H9 (cell line): ENCODE measurements around the gene CAVIN2. TPM values are rescaled to one million over a fixed set of nuclear protein-coding genes. Genes with fewer than 3 reads are reported as not detected.

Experiments
- DNase-seq: peaks from one replicate; pipeline ENCODE4 v3.0.0-alpha.2; 2017
- H2AFZ ChIP-seq: one replicate; pipeline ENCODE4 v1.6.1; 2013; ENCODE audit warnings: mild to moderate bottlenecking, low read length, control low read depth, moderate library complexity
- H2AK5ac ChIP-seq: 2 replicates; pipeline ENCODE4 v1.6.1; 2013; ENCODE audit warnings: low read length, control low read depth, mixed read lengths; ENCODE audit not compliant: insufficient read length
- H2BK120ac ChIP-seq: one replicate; pipeline ENCODE4 v1.6.1; 2013; ENCODE audit warnings: low read depth, mild to moderate bottlenecking, low read length, control low read depth, inconsistent platforms; ENCODE audit not compliant: poor library complexity, severe bottlenecking
- H2BK12ac ChIP-seq: 2 replicates; pipeline ENCODE4 v1.6.1; 2013; ENCODE audit warnings: low read length, control low read depth, mixed read lengths, low read depth; ENCODE audit not compliant: insufficient read length
- H2BK15ac ChIP-seq: 2 replicates; pipeline ENCODE4 v1.6.1; 2013; ENCODE audit warnings: low read depth, low read length, control low read depth
- H2BK20ac ChIP-seq: one replicate; pipeline ENCODE4 v1.6.1; 2013; ENCODE audit warnings: low read depth, mild to moderate bottlenecking, low read length, control low read depth, inconsistent platforms; ENCODE audit not compliant: poor library complexity, severe bottlenecking
- H2BK5ac ChIP-seq: 2 replicates; pipeline ENCODE4 v1.6.1; 2013; ENCODE audit warnings: low read length, control low read depth, mixed read lengths; ENCODE audit not compliant: insufficient read length
- H3K14ac ChIP-seq: 2 replicates; pipeline ENCODE4 v1.6.1; 2013; ENCODE audit warnings: low read length, control low read depth; ENCODE audit not compliant: insufficient read depth
- H3K18ac ChIP-seq: 2 replicates; pipeline ENCODE4 v1.6.1; 2013; ENCODE audit warnings: low read depth, mild to moderate bottlenecking, mixed read lengths, low read length, control low read depth; ENCODE audit not compliant: insufficient read length
- H3K23ac ChIP-seq: 2 replicates; pipeline ENCODE4 v1.6.1; 2013; ENCODE audit warnings: low read length, control low read depth, mixed read lengths, low read depth; ENCODE audit not compliant: insufficient read length
- H3K23me2 ChIP-seq: 2 replicates; pipeline ENCODE4 v1.6.1; 2013; ENCODE audit warnings: low read depth, mild to moderate bottlenecking, mixed read lengths, low read length, control low read depth; ENCODE audit not compliant: insufficient read length, poor library complexity, severe bottlenecking
- H3K27ac ChIP-seq: 2 replicates; pipeline ENCODE4 v1.5.1; 2013; ENCODE audit warnings: low read length, control low read depth, mixed read lengths, low read depth; ENCODE audit not compliant: insufficient read length
- H3K27me3 ChIP-seq: 2 replicates; pipeline ENCODE4 v1.6.1; 2013; ENCODE audit warnings: low read length, control low read depth, inconsistent platforms; ENCODE audit not compliant: insufficient read depth
- H3K4ac ChIP-seq: 2 replicates; pipeline ENCODE4 v1.6.1; 2013; ENCODE audit warnings: low read depth, mild to moderate bottlenecking, control low read depth, inconsistent platforms, low read length, moderate library complexity
- H3K4me1 ChIP-seq: 2 replicates; pipeline ENCODE4 v1.6.1; 2013; ENCODE audit warnings: low read length, control low read depth, inconsistent platforms; ENCODE audit not compliant: insufficient read depth
- H3K4me2 ChIP-seq: 2 replicates; pipeline ENCODE4 v1.6.1; 2013; ENCODE audit warnings: low read length, control low read depth, mixed read lengths; ENCODE audit not compliant: insufficient read length, insufficient read depth
- H3K56ac ChIP-seq: 2 replicates; pipeline ENCODE4 v1.6.1; 2013; ENCODE audit warnings: low read depth, mild to moderate bottlenecking, mixed read lengths, low read length, control low read depth; ENCODE audit not compliant: insufficient read length
- H3K79me1 ChIP-seq: 2 replicates; pipeline ENCODE4 v1.6.1; 2013; ENCODE audit warnings: low read depth, mild to moderate bottlenecking, moderate library complexity, low read length, control low read depth, inconsistent platforms; ENCODE audit not compliant: insufficient read depth, poor library complexity, severe bottlenecking
- H3K79me2 ChIP-seq: 2 replicates; pipeline ENCODE4 v1.6.1; 2013; ENCODE audit warnings: low read length, control low read depth, inconsistent platforms; ENCODE audit not compliant: insufficient read depth
- H3K9ac ChIP-seq: 2 replicates; pipeline ENCODE4 v1.6.1; 2013; ENCODE audit warnings: low read length, control low read depth, mixed read lengths; ENCODE audit not compliant: insufficient read length; ENCODE audit errors: extremely low read depth
- H3K9me3 ChIP-seq: one replicate; pipeline ENCODE4 v1.6.1; 2013; ENCODE audit warnings: low read depth, low read length, inconsistent platforms; ENCODE audit not compliant: control insufficient read depth
- H3T11ph ChIP-seq: one replicate; pipeline ENCODE4 v1.6.1; 2013; ENCODE audit warnings: mild to moderate bottlenecking, low read length, control low read depth, inconsistent platforms
- H4K20me1 ChIP-seq: one replicate; pipeline ENCODE4 v1.6.1; 2013; ENCODE audit not compliant: control insufficient read depth, insufficient read length, insufficient read depth
- H4K5ac ChIP-seq: 2 replicates; pipeline ENCODE4 v1.6.1; 2013; ENCODE audit warnings: low read depth, mild to moderate bottlenecking, mixed read lengths, low read length, control low read depth; ENCODE audit not compliant: insufficient read length
- H4K8ac ChIP-seq: replicated peaks from 2 replicates; pipeline ENCODE4 v1.6.1; 2013; ENCODE audit warnings: low read length, control low read depth, mixed read lengths, low read depth; ENCODE audit not compliant: insufficient read length
- H4K91ac ChIP-seq: 2 replicates; pipeline ENCODE4 v1.6.1; 2013; ENCODE audit warnings: low read depth, mild to moderate bottlenecking, moderate library complexity, mixed read lengths, low read length, control low read depth; ENCODE audit not compliant: insufficient read length
- H3K27ac Mint-ChIP-seq, 3 experiments: 2 replicates in 2 of 3; 3 replicates in 1 of 3; pipeline ENCODE4 v1.8.0; 2020 to 2021; ENCODE audit warnings: mixed read lengths in 3 of 3, mild to moderate bottlenecking in 1 of 3, moderate library complexity in 1 of 3
- H3K27me3 Mint-ChIP-seq: 2 replicates; pipeline ENCODE4 v1.8.0; 2021; ENCODE audit warnings: low read depth, mild to moderate bottlenecking, moderate library complexity, mixed read lengths
- H3K36me3 Mint-ChIP-seq, 3 experiments: 2 replicates in 2 of 3; 3 replicates in 1 of 3; pipeline ENCODE4 v1.8.0; 2020 to 2021; ENCODE audit warnings: low read depth in 3 of 3, mixed read lengths in 3 of 3; ENCODE audit not compliant: insufficient read depth in 1 of 3
- H3K4me1 Mint-ChIP-seq, 2 experiments: 2 replicates each; pipeline ENCODE4 v1.8.0; 2020; ENCODE audit warnings: mixed read lengths in 2 of 2
- H3K4me3 Mint-ChIP-seq, 2 experiments: 2 replicates in 1 of 2; 3 replicates in 1 of 2; pipeline ENCODE4 v1.8.0; 2020 to 2021; ENCODE audit warnings: mild to moderate bottlenecking in 2 of 2, mixed read lengths in 2 of 2, moderate library complexity in 1 of 2
- H3K9me3 Mint-ChIP-seq, 2 experiments: 2 replicates in 1 of 2; 3 replicates in 1 of 2; pipeline ENCODE4 v1.8.0; 2020; ENCODE audit warnings: mild to moderate bottlenecking in 2 of 2, mixed read lengths in 2 of 2, moderate library complexity in 1 of 2
- CTCF ChIP-seq: fragments of 200-600 bp; sonication (generic); conservative IDR thresholded peaks from 3 replicates; pipeline ENCODE4 v1.8.0; 2021; ENCODE audit warnings: antibody characterized with exemption, mild to moderate bottlenecking
- WGBS: extraction: QIAGEN DNeasy Blood & Tissue Kit; methylation state at CpG from one replicate; pipeline ENCODE4 v1.1.7; 2013; ENCODE audit warnings: missing lambda C conversion rate, low lambda C conversion rate, mixed read lengths; ENCODE audit not compliant: insufficient read length; ENCODE audit errors: extremely low coverage; 5-methylcytosine and 5-hydroxymethylcytosine counted together
- total RNA-seq: library from RNA; stranded (reverse); gene quantifications from 2 replicates; pipeline ENCODE4 v1.2.1, GENCODE V29; 2021

CAVIN2 gene
- total RNA-seq, 1 experiment from 2014 or later, result not detected

DNA sequence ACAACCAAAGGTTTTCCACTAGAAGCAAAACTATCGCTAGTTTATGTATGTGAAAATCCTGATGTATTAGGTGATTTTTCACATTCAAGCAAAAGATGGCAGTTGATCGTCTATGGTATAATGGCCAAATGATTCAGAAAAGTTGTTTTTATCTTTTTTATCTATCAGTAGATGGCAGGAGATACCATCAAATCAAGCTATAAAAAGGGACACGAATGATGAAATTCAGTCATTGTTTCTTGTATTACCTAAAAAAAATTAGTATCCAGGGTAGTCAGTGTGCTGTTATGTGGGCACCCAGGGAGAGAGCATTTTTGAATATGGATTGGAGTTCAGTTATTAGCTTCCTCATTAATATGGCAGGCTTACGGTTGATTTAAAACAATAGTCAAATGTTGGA is 22.9 kb upstream of the CAVIN2 start:
- Histone ChIP-seq H3K79me2 (no peaks in the 10 kb centered on the region), H3K9me3 (no peaks in the 10 kb centered on the region), H2BK15ac (no peak overlapping the region), H4K91ac (no peak overlapping the region), H2BK5ac (no peak overlapping the region), H2BK12ac (no peak overlapping the region), H3K4me2 (no peak overlapping the region), H3K4me1 (no peaks in the 10 kb centered on the region), H3K56ac (no peak overlapping the region), H2BK20ac (no peak overlapping the region), H3K9ac (no peak overlapping the region), H3K27ac (no peak overlapping the region), H3K4ac (no peak overlapping the region), H3K79me1 (no peaks in the 10 kb centered on the region), H2AFZ (no peak overlapping the region), H3K23ac (no peak overlapping the region), H3K23me2 (no peaks in the 10 kb centered on the region), H4K20me1 (no peaks in the 10 kb centered on the region), H2AK5ac (no peak overlapping the region), H4K5ac (no peak overlapping the region), H3K14ac (no peak overlapping the region), H4K8ac (no peak overlapping the region), H3K27me3 (no peaks in the 10 kb centered on the region), H2BK120ac (no peak overlapping the region), H3T11ph (no peak overlapping the region), H3K18ac (no peak overlapping the region)
- Mint-ChIP-seq H3K4me3 (no peak overlapping the region), H3K4me1 (peaks cover 21 to 27% of the 10 kb centered on the region in 2 experiments), H3K36me3 (no peaks in the 10 kb centered on the region), H3K27me3 (no peaks in the 10 kb centered on the region), H3K9me3 (no peaks in the 10 kb centered on the region), H3K27ac (peak overlapping the region in 1 of 3 experiments; percentile 7; a peak in 2 of 7 replicates)
- no peak for DNase-seq
- no CpG with 5 or more reads among the region's 4 CpGs for WGBS
- no peak for TF ChIP-seq CTCF
